HG02885 (cell line): ENCODE data around the gene ZMPSTE24.

Experiments used
- ATAC-seq: cut with Tn5 transposase; IDR thresholded peaks from one replicate; pipeline ENCODE4 v1.9.1; 2021; ENCODE audit warnings: mild to moderate bottlenecking; ENCODE audit not compliant: unreplicated experiment, poor library complexity

Gene ZMPSTE24

DNA sequence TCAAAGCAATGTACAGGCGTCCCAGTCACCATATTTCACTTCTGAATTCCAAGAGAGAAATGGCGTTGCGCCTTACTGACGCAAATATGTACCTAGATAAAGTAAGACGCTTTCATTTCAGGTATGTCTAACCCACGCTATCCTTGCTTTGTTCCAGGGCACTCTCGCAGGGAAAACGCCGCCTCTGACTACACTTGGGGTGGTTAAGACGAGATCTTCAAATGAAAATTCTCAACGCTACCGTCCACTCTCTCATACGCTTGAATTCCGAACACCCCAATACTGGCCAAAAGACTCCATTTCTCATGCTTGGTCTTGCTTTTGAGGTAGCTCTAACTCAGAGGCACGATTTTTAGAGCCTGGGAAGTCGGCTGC is 736 bp upstream of the ZMPSTE24 start:
- ATAC-seq, result no peak

DNA sequence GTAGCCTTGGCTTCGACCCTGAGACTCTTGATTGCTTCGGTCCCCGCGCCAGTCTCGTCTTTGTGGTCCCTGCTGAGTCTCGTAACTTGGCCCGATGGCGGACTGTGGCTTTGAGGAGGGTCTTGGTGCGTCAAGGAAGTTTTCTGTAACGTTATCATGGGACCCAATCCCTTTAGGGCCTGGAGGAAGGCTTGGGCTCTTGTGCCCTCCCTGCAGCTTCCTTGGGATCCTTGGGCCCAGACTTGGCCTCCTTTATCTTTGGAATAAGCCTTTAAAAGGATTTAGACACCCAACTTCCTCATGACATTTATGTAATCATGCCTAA is 371 bp downstream of the ZMPSTE24 start:
- no peak for ATAC-seq

DNA sequence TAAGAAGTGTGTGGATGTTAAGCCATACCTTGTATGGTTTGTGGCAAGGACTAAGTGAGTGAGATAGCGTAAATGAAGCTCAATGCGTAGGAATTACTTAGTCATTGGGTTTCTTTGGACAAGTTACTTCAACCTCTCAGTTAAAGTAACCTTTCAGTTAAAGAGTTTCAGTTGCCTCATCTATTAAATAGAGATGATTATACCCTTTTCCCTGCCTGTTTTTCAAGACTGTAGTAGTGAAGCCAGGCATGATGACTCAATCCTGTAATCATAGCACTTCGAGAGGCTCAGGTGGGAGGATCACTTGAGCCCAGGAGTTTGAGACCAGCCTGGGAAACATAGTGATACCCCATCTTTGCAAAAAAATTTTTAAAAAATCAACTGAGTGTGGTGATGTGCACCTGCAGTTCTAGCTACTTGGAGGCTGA is 6.3 kb downstream of the ZMPSTE24 start:
- no peak for ATAC-seq

DNA sequence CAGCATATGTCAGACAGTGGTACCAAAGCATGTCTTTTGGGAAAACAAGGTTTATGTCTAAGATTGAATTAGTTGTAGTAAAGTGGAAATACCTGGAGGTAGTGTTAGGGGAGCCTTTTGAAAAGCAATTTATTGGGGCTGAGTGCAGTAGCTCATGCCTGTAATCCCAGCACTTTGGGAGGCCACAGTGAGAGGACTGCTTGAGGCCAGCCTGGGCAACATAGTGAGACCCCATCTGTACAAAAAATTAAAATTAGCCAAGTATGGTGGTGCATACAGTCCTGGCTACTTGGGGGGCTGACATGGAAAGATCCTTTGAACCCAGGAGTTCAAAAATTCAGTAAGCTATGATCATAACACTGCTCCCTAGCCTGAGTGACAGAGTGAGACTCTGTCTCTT is 7.3 kb downstream of the ZMPSTE24 start:
- no peak for ATAC-seq

DNA sequence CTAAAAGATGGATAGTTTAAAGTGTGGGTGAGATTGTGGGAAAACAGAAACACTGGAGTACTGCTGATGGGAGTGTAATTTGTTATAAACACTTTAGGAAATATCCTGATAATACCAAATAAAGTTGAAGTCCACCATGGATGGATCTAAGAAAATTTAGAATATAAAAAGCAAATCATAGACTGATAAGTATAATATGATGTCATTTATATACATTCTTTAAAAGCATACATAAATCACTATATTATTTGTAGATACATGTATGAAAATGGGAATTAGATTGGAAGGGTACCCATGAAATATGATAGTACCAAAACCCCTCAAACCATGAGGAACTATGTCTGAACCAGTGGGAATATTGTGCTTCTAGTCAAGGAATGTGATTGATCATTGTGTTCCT is 7.9 kb downstream of the ZMPSTE24 start:
- ATAC-seq, result no peak

DNA sequence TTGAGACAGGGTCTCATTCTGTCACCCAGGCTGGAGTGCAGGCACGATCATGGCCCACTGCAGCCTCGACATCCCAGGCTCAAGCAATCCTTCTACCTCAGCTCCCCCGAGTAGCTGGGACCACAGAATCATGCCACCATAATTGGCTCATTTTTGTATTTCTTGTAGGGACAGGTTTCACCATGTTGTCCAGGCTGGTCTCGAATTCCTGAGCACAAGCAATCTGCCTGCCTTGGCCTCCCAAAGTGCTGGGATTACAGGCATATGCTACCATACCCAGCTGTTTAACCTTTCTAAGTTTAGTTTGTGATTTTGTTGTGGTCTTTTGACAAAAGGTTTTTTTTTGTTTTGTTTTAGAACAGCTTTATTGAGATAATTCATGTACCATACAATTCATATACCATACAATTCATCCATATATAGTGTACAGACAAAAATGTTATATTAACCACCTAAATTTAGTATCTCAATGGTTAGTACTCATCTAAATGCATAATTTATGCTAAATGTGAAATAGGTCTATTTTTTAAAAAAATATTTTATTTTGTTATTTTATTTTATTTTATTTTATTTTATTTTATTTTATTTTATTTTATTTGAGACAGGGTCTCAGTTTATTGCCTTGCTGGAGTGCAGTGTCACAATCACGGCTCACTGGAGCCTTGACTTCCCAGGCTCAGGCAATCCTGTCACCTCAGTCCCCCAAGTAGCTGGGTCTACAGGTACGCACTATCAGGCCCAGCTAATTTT is 8.9 kb downstream of the ZMPSTE24 start:
- ATAC-seq, result no peak

DNA sequence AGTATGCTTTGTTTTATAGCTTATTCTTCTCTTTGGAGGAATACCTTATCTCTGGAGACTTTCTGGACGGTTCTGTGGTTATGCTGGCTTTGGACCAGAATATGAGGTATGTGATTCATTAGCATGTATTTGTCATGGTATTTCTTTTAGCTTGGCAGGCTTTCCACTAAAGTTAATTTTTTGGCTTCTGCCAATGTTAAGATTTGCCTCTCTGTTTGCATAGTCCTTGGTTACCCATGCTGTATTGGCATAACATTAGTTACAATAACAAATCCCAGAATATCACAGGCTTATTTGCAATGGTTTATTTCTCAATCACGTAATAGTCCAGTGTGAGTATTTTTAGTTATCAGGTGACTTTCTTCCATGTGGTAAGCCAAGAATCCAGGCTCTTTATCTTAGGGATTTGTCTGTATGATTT is 9.7 kb downstream of the ZMPSTE24 start:
- ATAC-seq, result no peak

DNA sequence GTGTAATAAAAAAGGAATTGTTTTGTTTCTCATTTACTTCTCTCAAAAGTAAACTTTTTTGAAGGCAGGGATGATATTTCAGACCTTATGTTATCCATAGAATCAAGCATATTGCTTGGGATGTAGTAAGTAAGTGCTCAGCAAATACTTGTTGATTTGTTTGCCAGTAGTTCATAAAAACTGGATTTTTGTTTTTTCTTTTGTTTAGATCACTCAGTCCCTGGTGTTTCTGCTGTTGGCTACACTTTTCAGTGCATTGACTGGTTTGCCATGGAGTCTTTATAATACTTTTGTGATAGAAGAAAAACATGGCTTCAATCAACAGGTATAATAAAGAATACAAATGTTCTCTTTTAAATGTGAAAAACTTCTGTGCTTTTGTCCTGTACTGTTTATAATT is 10.2 kb downstream of the ZMPSTE24 start:
- ATAC-seq, result no peak

DNA sequence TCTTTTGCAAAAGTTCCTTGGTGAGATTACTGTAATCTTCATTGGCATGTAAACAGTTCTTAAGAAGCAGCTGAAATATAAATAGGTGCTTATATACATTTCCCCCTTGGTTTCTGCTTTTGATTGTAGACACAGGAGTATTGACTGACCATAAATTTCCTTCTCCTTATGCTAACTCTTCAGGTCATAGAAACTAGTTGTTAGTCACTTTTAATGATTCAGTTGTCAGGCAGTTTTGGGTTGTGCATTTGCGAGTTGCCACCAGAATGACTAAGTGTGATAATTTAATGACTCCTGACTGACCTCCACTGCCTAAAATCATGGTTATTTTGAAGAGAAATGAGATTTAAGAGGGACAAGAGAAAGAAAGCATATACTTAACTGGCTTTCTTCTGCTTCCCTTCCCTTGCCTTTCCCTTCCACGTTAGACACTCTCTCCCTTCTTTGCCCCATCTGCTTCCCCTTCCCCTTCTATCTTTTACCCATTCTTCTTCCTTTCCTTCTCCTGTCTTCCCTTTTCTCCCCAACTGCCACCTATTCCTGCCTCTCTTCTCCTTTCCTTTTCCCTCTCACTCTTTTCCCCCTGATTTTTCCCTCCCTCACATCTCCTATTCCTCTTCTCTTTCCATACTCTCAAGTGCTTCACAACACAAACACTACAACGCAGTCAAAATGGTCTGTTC is 12.3 kb downstream of the ZMPSTE24 start:
- ATAC-seq, result no peak

DNA sequence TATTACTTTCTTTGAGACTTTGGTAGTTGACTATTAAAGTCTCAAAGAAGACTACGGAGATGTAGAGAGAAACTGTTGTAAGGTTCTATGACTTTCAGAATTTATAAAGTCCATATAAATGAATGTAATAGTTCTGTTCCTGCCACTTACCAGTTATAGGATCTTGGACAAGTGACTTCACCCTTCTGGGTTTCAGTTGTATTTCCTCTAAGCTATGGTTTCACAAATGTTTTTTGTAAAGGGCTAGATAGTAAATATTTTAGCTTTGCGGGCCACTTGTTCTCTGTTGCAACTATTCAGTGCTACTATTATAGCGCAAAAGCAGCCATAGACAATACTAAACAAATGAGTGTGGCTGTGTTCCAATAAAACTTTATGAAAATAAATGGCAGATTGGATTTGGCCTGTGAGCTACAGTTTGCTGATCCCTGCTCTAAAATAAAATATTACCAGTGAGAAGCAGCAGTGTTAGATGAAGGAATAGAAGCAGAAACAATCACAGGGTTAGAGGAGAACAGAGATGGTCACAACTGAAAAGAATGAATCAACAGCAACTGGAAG is 14.7 kb downstream of the ZMPSTE24 start:
- ATAC-seq, result no peak

DNA sequence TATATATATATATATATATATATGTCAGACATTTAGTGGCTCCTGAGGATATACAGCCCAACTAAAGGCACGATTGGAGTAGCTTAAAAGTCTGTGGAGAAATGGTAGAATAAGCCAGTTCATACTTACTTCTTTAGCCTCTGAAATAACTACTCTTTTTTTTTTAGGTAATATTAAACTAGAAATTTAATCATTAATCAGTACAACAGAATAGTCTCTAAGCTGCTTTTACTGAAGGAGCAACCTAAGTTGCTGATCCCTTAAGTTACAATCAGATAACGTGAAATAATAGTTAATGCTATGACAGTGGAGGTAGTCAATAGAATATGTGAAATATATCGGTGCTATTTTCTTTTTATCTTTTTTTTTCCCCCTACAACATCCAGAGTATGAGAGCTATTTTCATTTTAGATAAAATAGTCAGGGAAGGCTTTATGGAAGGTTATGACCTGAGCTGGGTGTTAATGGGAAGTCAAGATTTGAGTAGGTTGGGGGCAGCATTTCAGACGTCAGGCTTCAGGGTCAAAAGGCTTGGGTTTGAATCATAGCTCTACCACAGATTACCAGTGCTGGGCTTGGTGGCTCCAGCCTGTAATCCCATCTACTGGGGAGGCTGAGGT is 15.6 kb downstream of the ZMPSTE24 start:
- ATAC-seq, result no peak

DNA sequence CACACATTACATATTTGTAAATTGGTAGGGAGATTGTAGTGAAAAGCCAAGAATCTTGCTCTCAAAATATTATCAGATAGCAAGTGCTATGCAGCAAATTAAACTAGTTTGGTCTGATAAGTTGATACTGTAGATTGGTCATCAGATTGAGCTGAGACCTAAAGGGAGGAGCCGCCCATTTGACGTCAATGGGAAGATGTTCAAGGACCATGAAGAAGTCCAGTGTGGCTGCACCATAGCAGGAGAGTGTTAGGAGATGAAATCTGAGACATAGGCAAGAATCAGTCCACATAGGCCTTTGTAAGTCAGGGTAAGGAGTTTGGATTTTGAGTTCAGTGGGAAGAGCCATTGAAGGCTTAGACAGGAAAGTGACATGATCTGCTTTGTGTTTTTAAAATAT is 16.3 kb downstream of the ZMPSTE24 start:
- ATAC-seq, result no peak

DNA sequence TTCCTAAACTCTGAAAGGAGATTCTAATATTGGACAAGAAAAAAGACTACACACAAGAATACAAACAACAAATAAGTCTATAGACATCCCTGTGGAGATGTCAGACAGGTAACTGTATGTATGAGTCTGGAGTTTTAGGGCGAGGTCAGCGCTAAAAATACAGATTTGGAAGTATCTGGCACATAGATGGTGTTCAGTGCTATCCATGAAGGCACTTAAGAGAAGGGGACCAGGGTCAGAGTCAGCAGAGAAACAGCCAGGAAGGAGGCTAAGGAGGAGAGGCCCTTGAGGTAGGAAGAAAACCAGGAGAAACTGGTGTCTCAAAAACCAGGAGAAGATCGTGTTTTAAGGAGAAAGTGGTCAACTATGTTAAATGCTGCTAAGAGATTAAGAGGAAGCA is 18.1 kb downstream of the ZMPSTE24 start:
- ATAC-seq, result no peak

DNA sequence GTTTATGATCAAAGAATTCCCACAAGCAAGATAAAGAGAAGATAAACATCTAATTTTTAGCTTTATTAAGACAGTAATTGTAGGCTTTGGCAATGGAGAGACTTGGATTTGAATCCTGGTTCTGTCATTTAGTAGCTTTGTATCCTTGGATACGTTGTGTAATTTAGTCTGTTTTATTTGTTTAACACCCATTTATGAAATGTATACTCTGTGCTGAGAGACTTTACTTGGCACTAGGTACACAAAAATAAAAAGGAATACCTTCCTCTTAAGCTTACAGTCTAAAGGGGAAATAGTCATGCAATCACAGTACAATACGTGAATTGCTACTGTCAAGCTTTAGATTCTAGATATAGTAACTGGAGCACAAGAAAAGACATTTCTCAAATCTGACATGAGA is 23.8 kb downstream of the ZMPSTE24 start:
- ATAC-seq, result no peak

DNA sequence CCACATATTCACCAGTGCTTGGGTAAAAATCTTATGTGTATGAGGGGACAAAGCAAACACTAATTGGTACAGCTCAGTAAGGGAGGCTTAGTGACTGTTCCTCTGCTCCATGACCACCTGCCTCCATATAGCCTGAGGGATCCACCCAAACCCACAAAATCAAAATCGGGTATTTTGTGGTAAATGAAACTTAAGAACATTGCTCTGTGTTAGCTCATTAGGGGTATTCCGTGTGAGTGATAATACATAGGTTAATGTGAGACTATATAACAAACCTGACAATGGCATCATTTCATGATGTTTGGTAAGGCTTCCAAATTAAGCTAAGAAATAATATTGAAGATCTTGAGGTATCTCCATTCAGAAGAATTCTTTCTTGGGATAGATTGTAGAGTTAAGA is 33.3 kb downstream of the ZMPSTE24 start:
- no peak for ATAC-seq

DNA sequence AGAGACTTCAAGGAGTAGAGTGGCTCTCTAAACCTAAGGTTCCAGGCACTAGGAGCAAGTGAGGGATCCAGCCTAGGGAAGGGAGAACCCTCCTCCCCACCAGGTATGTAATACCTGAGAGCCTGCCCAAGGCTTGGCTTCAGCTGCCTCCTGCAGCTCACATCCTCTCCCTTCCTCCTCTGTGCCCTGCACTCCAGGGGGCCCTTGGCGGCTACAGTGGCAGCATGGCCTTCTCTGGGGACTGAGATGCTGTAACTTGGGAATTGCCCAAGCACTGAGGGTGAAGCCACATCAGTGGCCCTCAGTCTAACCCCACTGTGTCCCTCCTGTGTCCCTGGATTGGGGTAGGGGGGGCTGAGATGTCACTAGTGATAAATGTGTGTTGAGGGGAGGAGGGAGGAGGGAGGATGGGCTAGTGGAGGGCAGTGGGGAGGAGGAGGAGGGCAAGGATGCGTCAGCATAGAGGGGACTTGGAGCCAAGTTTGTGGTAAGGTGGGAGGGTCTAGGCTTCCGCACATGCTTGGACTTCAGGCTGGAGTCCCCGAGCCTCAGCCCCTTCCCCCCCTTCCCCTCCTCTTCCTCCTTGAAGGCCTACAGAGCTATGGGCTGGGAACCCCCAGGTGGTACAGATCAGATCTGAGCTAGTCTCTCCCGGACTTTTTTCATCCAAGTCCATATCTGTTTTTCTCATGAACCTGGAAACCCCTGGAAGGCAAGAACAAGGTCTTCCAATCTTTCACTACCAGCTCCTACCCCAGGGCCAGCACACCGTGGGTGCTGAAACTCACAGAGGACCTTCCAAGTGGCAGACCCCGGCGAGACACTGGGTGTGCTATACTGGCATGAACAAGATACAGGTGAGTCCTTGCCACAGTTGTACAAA is 41.6 kb downstream of the ZMPSTE24 start:
- no peak for ATAC-seq

DNA sequence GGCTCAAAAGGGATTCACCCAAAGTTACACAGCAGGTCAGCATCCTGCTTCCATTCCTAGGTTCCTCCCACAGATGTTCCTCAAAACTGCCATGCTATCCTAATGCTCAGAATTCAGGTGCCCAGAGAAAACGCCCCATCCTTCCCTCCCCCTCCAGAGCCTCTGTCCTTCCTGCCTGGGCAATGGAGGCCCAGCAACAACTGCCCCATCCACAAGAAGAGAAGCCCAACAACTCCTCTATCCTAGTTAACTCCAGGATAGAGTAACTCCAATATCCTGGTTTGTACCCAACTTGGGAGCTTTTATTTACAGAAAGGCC is 42.2 kb downstream of the ZMPSTE24 start:
- no peak for ATAC-seq

DNA sequence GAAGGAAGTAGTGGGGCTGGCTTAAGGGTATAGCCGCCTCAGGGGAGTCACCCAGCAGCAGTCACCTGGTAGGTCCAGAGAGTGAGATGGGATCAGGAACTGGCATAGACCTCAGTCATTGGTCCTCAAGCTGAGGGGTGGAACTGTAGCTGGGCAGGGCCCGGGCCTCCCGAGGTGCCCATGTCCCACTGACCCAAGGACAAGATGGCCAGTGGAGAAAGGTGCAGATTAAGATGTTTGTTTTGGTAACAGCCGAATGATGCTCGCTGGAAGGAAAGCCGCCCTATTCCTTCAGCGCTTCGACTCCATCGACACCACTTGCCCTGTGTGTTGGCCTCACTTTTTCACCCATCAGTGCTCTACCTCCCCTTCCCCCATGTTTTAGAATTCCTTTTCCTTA is 42.6 kb downstream of the ZMPSTE24 start:
- no peak for ATAC-seq

DNA sequence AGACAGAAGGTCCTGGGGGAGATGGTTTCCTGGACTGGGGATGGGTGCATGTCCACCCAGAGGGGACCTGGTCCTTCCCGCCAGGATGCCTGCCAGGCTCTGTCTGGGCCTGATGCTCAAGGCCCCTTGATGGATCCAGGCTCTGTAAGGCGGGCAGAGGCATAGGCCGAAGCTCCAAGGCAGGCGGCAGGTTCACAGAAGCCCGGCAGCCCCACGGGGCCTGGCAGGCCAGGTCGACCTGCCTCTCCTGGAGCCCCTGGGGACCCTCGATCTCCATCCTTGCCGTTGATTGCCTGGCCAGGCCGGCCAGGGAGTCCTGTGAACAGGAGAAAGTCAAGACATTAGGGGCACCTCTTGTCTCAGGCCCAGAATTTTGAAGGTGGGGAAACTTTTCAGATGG is 43.0 kb downstream of the ZMPSTE24 start:
- ATAC-seq, result no peak

DNA sequence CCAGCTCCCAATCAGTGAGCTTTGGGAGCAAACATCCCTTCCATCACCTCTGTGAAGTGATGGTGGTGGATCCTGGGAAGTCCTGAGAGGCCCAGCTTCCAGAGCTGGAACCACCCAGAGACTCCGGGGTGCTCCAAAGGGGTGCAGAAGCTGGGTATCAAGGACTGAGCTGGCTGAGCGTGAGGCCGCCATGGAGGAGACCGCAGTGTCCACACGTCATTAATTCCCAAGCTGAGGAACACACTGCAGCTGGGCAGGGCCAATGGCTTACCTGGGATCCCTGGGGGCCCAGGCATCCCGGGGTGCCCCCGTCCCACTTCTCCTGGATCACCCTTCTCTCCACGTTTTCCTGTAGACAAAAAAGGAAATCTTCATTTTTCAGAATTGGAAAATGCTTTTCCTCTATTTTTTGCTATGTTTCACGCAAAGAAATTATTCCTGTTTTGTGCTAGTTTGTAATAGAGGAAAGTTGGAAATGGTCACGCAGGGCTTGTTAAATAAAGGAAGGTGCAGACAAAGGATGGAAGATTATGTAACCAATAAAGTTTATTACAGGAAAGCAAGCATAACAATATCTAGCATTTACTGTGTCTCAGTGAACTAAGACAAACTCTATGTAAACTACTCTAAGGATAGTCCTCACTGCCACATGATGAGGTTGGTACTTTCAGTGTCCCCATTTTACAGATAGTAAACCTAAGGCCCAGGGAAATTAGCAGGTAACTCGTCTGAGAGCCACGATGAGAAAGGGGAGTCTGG is 43.7 kb downstream of the ZMPSTE24 start:
- ATAC-seq, result no peak
